Gastroesophageal sphincter (tissue), 4 donors: ENCODE results near the gene ITLN1. TPM values are rescaled to one million over a fixed set of nuclear protein-coding genes. Genes with fewer than 3 reads are reported as not detected.
"Not testable (repeated sequence)": the region's sequence is repeated elsewhere in the genome, so short reads cannot be mapped to it uniquely, and the experiment has no call there.

ENCODE experiments used
- ATAC-seq: fragments of 150-250 bp; one replicate; pipeline ENCODE4 v1.9.1; 2016; ENCODE audit warnings: mild to moderate bottlenecking, moderate library complexity
- H3K27ac ChIP-seq, 4 donors: fragments of 200-600 bp; sonication (generic) in 3 of 4; 1 replicate in 3 of 4; 2 replicates in 1 of 4; pipeline ENCODE4 v1.5.1; 2016 to 2019
- H3K27me3 ChIP-seq: fragments of 200-600 bp; sonication (generic); one replicate; pipeline ENCODE4 v1.5.1; 2019
- H3K36me3 ChIP-seq, 2 donors: fragments of 200-600 bp; sonication (generic); one replicate each; pipeline ENCODE4 v1.5.1; 2019; ENCODE audit warnings: control low read depth in 1 of 2
- H3K4me1 ChIP-seq, 3 donors: fragments of 200-600 bp; sonication (generic); 1 replicate in 2 of 3; 2 replicates in 1 of 3; pipeline ENCODE4 v1.5.1; 2016 to 2019; ENCODE audit warnings: control low read depth in 2 of 3
- H3K4me3 ChIP-seq, 2 donors: fragments of 200-600 bp; sonication (generic); one replicate each; pipeline ENCODE4 v1.5.1; 2019; ENCODE audit warnings: mild to moderate bottlenecking in 1 of 2, moderate library complexity in 1 of 2
- H3K9me3 ChIP-seq, 3 donors: fragments of 200-600 bp; sonication (generic); one replicate each; pipeline ENCODE4 v1.5.1; 2017 to 2019; ENCODE audit warnings: control low read depth in 2 of 3
- CTCF ChIP-seq, 4 experiments: fragments of 200-600 bp in 2 of 4; fragments of 450-650 bp in 2 of 4; sonication (generic) in 1 of 4; IDR thresholded peaks; one replicate each; pipeline ENCODE4 v1.5.1; 2017 to 2019; ENCODE audit warnings: antibody characterized with exemption in 4 of 4, mild to moderate bottlenecking in 2 of 4, moderate library complexity in 2 of 4
- EP300 ChIP-seq: sonication (generic); formaldehyde crosslinking; IDR thresholded peaks from one replicate; pipeline ENCODE4 v1.6.1; 2017; ENCODE audit warnings: antibody characterized with exemption, mild to moderate bottlenecking
- POLR2A ChIP-seq, 2 donors: fragments of 450-650 bp; IDR thresholded peaks; one replicate each; pipeline ENCODE4 v1.6.1; 2017; ENCODE audit warnings: antibody characterized with exemption in 2 of 2, mild to moderate bottlenecking in 2 of 2, moderate library complexity in 1 of 2
- POLR2AphosphoS5 ChIP-seq: sonication (generic); formaldehyde crosslinking; IDR thresholded peaks from one replicate; pipeline ENCODE4 v1.6.1; 2017; ENCODE audit warnings: antibody characterized with exemption
- WGBS, 2 donors: methylation state at CpG; one replicate each; pipeline ENCODE4 v1.1.5; 2018; ENCODE audit warnings: low coverage in 1 of 2; 5-methylcytosine and 5-hydroxymethylcytosine counted together
- total RNA-seq, 4 donors: library from RNA; depleted of rRNA; stranded (reverse); fragments of >200 nt; gene quantifications; one replicate each; pipeline ENCODE4 v1.1.0, GENCODE V29; 2016

The ITLN1 gene
- 1 to 10 TPM in 1 of 4 donors, under 1 TPM in 1, not detected in 2; 0.46 to 1.9 TPM for total RNA-seq

DNA sequence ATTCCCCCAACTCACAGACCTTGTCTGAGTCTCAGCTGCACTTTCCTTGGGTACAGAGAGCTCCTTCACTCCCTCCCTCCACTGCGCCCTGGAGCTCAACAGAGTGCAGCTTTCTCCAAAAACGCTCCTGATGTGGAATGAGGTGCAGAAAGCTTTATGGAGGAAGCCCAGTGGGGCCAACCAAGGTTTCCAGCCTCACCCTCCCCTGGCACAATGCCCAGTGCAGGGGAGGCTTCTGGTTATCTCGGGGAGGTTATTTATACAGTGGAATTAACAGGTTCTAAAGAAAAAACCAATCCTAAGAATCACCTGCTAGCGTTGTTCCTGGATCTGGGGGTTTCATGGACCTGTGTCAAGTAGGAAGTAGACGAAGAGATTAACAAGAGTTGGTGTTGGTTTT lies at the start of gene ITLN1:
Gene ITLN1 (minus strand): TSS at position 139 of the 400 bp plus-strand sequence. CDS start 303 bp downstream, outside the sequence.
- TF ChIP-seq POLR2AphosphoS5 (no peak), CTCF (IDR thresholded peaks at IDR 0.05) (no peak), EP300 (no peak), POLR2A (IDR thresholded peaks at IDR 0.05) (no peak)
- Histone ChIP-seq H3K4me1 (no peaks in the 10 kb centered on the region), H3K27me3 (peaks cover 7% of the 10 kb centered on the region), H3K4me3 (no peak within 1 kb of the TSS), H3K27ac (no peak within 1 kb of the TSS), H3K36me3 (no peaks in the 10 kb centered on the region), H3K9me3 (no peaks in the 10 kb centered on the region)
- ATAC-seq: no peak
- 68 to 75% methylated on average over 2 of the region's 5 CpGs for WGBS, 2 donors

DNA sequence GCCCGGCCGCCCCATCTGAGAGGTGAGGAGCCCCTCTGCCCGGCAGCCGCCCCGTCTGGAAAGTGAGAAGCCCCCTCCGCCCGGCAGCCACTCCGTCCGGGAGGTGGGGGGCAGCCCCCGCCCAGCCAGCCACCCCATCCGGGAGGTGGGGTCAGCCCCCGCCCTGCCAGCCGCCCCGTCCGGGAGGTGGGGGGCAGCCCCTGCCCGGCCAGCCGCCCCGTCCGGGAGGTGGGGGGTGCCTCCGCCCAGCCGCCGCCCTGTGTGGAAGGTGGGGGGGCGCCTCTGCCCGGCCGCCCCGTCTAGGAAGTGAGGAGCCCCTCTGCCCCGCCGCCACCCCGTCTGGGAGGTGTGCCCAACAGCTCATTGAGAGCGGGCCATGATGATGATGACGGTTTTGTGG lies 48.3 kb upstream of the ITLN1 start:
- H3K4me3 ChIP-seq, H3K4me1 ChIP-seq, ATAC-seq, H3K36me3 ChIP-seq, H3K9me3 ChIP-seq, H3K27ac ChIP-seq: not testable (repeated sequence)
- no CpG with 5 or more reads among the region's 31 CpGs for WGBS, 2 donors
- H3K27me3 ChIP-seq: peaks cover 15% of the 10 kb centered on the region

- WGBS, 2 donors: 63 to 66% methylated on average over 4 to 5 of the region's 5 CpGs
- no peaks in the 10 kb centered on the region for H3K27me3 ChIP-seq
- no peak overlapping the region for H3K27ac ChIP-seq
- H3K9me3 ChIP-seq: peaks cover 0 to 15% (median 0%) of the 10 kb centered on the region in 3 donors
- no peaks in the 10 kb centered on the region for H3K4me1 ChIP-seq
- TF ChIP-seq EP300: no peak
- TF ChIP-seq CTCF (IDR thresholded peaks at IDR 0.05): no peak
- TF ChIP-seq POLR2AphosphoS5: no peak
- no peak for TF ChIP-seq POLR2A (IDR thresholded peaks at IDR 0.05)
- H3K4me3 ChIP-seq: no peak overlapping the region
- no peaks in the 10 kb centered on the region for H3K36me3 ChIP-seq
- ATAC-seq: no peak
Observed at GRCh38 chr1:160925652-160926244, 40.8 kb upstream of the ITLN1 start.

- no peaks in the 10 kb centered on the region for H3K4me1 ChIP-seq
- TF ChIP-seq CTCF (IDR thresholded peaks at IDR 0.05): no peak
- no peak for TF ChIP-seq POLR2A (IDR thresholded peaks at IDR 0.05)
- TF ChIP-seq EP300: no peak
- no peak for TF ChIP-seq POLR2AphosphoS5
- H3K4me3 ChIP-seq: no peak overlapping the region
- no peak overlapping the region for H3K27ac ChIP-seq
- ATAC-seq: no peak
- no peaks in the 10 kb centered on the region for H3K36me3 ChIP-seq
- no peaks in the 10 kb centered on the region for H3K27me3 ChIP-seq
- 87% methylated on average over 4 to 7 of the region's 7 CpGs for WGBS, 2 donors
- peaks cover 0 to 15% (median 0%) of the 10 kb centered on the region in 3 donors for H3K9me3 ChIP-seq
Observed at GRCh38 chr1:160924791-160925651, 40.0 kb upstream of the ITLN1 start.

GRCh38 chr1:160916666-160917065 lies 31.7 kb upstream of the ITLN1 start:
- Histone ChIP-seq H3K36me3 (no peaks in the 10 kb centered on the region), H3K27ac (no peak overlapping the region), H3K4me3 (no peak overlapping the region), H3K27me3 (peaks cover 26% of the 10 kb centered on the region), H3K4me1 (no peaks in the 10 kb centered on the region), H3K9me3 (no peaks in the 10 kb centered on the region)
- 93 to 94% methylated on average over 2 of the region's 2 CpGs for WGBS, 2 donors
- no peak for TF ChIP-seq CTCF (IDR thresholded peaks at IDR 0.05)
- no peak for TF ChIP-seq POLR2AphosphoS5
- no peak for TF ChIP-seq EP300
- no peak for TF ChIP-seq POLR2A (IDR thresholded peaks at IDR 0.05)
- ATAC-seq: no peak

- H3K4me1 ChIP-seq, H3K9me3 ChIP-seq, H3K36me3 ChIP-seq, H3K27ac ChIP-seq, ATAC-seq, H3K4me3 ChIP-seq: not testable (repeated sequence)
- H3K27me3 ChIP-seq: peaks cover 19% of the 10 kb centered on the region
- WGBS, 2 donors: 20 to 52% methylated on average over 1 to 3 of the region's 6 CpGs
Observed at GRCh38 chr1:160913229-160913628, 28.2 kb upstream of the ITLN1 start.
